DMS153 (cell line): Measurements from ENCODE around the gene MLLT6.

Experiments
- DNase-seq: peaks from one replicate; lab custom pipeline; 2025; lab: John Stamatoyannopoulos, UW

MLLT6 gene

DNA sequence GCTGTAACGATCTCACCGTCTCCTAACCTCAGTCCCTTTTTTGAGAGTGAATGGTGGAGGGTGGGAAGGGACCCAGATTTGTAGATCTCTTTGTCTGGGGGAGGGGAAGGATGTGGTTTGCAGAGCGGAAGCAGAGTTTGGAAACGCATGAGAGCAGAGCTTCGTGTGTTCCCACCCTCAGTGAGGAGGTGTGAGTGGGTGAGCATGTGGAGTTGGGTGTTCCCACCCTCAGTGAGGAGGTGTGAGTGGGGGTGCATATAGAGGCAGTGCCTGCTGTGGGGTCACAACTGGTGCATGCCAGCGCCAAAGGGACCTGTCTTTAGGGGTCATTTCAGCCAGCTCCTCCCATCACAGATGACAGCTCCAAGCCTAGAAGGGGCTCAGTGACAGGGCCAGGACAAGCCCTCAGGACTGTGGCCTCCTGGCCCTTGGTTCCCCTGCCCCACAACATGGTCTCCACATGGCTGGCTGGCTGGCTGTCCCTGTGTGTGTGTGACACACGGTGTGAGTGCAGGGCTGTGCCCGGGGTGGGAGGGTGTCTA, 23.3 kb downstream of the MLLT6 start:
- DNase-seq, result no peak

DNA sequence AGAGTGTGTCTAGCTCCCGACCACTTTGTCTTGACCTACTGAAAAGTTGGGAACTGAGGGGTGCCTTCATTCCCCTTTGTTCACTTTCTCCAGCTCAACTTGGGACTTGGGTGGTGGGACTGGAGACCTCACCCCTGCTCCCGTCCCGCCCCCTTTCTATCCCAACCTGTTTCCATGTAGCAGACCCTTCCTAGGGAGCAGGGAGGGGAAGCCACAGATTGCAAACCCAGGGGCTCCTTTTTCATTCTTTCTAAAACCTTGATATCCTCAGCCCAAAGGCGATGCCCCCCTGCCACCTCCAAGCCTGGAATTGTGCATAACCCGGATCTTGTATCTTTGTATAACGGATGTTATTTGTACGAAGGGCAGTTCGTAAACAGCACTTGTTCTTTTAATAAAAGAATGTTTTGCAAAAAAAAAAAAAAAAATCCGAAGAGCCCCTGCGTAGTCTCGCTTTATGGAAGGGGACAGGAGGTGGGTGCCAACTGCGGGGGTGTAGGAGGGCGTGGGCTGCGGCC, 24.4 kb downstream of the MLLT6 start:
- DNase-seq, result no peak

DNA sequence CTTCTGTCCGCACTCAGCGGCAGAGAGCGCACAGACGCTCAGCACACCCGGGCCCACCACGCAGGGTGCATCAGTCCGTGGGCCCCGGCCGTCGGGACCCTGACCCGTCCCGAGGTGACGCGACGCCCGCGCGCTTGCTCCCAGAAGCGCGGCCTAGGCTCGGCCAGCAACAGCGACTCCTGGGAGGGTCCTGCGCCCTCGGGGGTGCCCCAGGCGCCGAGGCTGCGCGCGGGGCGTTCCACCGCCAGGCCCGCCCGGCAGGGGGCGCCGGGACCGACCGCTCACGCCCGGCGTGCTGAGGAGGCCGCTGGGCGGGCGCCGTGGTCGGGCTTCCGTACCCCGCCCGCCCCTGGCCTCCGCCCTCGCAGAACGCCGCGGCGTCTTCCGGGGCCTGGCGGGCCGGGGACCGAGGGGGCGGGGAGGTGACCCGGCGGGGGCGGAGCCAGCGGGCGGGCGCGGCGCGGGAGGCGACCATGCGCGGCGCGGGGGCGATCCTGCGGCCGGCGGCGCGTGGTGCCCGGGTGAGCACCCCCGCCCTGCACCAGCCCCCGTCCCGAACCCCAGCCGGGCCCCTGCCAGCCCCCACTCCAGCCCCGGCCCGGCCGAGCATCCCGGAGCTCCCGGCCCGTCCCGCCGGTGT, 24.9 kb downstream of the MLLT6 start, which contains the start of gene CISD3:
Gene CISD3 (plus strand): TSS at position 456 of the 640 bp plus-strand sequence. CDS start 18 bp downstream, at position 474.
- peak; percentile 66 for DNase-seq

DNA sequence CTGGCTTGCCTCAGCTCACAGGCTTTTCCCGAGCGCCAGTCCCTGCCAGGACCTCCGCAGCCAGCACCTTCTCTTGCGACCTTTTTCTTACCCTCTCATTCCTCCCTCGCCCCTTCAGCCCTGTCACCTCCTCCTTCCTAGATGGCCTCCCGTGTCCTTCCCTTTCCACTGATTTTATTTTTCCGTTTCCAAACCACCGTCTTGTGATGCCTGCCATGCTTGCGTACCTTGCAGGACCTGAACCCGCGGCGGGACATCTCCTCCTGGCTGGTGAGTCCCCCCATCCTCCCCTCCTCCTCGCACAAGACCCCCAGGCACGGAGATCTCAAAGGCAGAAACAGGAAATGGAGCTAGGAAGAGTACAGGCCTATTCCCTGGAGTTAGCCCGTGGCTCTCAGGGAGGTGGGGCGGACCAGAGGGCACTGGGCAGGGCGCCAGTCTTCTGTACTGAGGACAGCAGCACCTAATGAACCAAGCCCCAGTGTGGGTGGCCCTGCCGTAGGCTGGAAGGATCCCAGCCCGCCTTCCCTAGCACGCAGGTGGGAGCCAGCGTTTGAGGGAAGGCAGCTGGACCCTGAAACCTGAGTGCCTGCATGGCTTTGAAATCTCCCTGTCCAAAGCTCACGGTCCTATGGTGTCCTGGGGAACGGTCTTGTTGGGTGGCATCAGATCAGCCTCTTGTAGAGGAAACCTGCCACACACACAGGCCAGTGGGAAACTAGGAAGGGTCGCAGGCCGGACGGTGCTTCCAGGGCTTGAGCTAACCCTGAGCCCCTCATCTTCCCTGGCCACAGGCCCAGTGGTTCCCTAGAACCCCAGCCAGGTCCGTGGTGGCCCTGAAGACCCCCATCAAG, 25.7 kb downstream of the MLLT6 start:
- DNase-seq, result peak; percentile 61

DNA sequence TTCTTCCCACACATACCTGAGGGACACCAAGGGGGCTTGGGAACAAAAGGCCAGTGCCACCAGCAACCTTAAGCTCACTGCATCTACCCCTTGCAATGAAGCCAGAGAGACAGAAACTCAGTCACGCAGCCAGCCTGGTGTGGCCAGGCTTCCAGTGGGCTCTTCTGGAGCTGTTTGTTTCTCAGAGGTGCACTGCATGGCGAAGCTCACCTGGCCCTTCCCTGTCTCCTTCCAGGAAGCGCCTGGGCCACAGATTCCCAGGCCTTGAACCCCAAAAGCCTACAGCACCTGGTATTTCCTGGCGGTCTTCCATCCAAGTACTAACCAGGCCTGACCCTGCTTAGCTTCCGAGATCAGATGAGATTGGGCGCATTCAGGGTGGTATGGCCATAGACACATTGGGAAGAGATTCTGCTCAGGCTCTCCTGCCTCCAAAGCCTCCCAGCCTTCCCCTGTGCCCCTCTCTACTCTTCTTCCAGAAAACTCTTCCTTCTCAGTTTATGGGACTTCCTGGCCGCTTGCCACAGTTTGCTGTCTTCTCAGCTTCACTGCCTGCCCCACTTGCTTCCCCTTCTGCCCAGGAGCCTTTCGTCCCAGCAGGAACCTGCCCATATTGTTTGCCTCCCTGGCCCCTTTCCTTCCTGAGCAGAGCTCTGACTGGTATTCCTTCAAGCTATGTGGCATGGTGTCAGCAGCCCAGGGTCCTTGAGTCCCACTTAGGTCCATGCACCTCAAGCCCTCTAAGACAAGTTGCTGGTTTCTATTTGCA, 26.6 kb downstream of the MLLT6 start:
- DNase-seq, result no peak

DNA sequence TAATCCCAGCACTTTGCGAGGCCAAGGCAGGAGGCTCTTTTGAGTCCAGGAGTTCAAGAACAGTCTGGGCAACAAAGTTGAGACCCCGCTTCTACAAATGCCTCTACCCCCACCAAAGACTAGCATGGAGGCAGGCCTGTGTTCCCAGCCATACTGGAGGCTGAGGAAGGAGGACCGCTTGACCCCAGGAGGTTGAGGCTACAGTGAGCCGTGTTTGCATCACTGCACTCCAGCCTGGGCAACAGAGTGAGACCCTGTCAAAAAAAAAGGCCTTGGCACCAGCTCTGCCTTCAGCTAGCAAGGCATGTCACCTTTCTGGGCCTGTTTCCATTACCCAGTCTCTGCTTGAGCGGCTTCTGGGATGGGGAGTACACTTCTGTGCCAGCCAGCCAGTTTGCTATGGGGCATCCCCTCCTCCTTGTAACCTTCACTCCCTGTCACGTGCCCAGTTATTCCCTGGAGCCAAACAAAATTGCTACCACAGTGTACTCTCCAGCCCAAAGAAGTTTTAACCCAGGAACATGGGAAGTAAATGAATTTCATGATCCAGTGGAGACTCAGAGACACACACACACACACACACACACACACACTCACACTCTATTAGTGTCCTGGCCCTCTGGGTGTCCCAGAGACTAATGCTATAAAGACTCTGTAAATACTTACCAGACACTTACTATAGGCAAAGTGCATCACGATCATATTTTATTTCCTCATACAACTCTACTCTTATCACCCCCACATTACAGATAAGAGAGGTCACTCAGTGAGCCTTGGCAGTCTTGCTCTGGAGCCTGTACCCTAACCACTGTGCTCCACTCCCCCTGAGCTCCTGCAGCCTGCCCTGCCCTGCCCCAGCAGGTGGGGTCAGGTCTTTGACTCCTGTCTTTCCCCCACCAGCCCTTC, 27.6 kb downstream of the MLLT6 start:
- no peak for DNase-seq

DNA sequence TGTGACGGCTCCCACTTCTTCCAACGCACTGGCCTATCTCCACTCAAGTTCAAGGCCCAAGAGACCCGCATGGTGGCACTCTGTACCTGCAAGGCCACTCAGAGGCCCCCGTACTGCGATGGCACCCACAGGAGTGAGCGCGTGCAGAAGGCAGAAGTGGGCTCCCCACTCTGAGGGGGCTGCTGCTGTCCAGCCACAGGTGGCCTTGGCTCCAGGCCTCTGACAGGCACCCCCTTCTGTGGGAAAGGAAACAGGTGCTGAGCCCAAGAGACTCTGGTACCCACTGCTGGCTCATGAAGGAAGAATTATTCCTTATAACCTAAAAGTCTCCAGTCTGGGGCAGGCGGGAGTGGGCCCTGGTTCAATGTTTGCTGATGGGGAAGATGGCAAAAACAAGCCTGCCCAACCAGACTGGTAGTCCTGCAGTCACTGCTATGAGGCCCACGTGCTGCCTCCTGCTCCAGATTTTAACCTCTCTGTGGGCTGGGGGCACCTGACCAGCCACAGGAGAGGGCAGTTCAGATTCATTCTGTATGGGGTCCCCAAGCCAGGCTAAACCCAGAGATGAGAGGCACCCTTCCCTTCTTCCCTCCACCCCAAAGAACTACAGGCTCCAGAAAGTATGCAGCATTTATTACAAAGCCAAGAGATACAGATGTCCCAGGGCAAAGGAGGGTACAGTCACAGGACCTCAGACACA, 28.4 kb downstream of the MLLT6 start:
- no peak for DNase-seq

DNA sequence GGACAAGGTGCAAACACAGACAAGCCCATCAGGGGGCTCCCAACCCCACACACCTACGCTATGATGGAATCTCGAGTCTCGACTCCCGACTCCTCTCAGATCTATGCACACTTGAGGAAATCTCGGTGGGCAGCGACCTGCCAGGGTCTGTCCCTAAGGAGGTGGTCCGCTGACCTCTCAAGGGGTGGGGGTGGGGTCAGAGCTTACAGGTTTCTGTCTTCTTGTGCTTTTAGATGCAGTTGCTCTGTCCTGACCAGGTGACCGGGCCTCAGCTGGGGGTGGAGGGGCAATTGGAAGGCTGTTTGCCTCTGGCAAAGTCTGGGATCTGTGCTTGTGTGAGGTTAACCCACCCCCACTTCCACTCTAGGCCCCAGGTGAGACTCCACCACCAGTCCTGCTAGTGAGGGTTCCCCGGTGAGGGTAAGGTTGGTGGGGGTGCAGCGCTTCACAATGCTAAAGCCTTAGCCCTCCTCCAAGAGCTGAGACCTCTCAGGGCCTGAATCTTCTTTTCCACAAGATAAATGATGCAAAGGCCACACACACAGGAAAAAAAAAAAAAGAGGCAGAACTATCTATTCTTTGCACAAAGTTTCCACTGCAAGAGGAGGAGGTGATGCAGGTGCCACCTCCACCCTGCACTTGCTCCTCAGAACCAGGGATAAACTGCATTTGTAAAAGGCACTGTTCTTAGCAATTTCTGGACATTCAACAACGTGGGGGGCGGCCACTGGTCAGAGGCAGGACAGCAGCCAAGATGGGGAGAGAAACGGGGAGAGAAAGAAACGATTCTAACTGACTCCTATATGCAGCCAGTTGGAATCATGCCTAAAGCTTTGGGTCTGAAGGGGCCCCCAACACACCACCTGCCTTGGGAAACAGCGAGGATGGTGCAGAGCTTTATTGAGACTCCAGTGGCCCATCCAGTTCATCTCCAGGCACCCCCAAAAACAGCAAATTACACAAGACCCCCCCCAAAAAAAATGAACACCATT, 29.2 kb downstream of the MLLT6 start:
- DNase-seq, result no peak

DNA sequence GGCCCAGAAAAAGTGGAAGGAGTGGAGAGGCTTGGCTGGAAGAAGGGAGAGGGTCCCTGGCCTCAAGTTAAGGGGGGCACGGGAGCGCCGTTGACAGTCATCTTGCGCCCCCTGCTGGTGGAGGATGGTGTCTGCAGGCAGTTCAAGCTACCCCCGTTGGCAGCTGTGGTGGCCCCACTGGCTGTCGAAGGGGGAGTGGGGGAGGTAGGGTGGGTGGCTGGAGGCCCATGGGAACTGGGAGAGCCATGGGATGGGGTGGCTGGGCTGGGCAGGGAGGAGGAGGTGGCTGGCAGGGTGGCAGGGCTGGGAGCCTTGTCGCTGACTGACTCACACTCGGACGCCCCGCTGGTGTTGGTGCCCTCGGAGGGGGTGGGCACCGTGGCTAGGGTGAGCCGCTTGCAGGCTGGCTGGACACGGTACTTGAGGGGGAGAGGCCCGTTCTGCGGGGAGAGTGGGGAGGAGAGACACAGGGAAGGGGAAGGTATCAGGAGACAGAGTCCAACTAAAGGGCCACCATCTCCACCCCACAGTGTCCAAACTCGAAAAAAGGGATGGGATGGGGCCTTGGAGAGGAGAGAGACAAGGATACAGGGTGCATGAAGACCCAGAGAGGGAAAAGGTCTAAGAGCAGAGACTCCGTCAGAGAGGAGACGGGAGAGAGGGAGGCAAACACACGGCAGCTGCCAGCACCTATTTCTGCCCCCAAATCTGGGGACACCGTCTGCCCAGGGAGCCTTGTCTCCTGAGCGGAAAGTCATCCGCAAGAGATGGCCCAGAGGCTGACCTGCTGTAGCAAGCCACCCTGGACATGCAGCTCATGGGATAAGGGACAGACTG, 30.3 kb downstream of the MLLT6 start:
- no peak for DNase-seq

DNA sequence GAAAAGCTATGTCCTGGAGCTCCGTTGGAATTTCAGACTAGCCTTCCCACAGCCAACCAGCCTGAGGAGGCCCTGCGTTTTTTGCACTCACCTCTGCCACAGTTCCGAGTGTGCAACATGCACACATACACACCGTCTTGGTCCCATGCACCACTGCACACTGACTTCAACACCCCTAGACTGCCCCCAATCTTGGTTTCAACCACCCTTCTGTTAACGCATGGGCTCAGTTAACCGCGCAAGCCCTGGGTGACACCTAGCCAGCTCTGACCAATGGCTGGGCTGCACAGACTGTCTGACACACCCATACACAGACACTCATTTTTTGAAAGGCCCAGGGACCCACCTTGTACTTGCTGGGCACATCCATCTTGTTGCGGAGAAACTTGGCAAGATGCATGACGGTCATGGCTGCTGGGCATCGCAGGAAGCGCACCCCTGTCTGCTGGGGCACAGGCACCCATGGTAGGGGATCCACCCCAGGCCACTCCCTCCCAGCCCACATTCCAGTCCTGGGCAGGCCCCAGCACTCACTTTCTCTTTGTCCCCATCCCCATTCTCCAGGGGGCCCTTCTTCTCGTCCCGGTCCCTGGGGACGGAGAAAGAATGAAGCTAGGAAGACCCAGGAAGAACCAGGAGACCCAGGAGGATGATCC, 33.1 kb downstream of the MLLT6 start:
- DNase-seq, result no peak

DNA sequence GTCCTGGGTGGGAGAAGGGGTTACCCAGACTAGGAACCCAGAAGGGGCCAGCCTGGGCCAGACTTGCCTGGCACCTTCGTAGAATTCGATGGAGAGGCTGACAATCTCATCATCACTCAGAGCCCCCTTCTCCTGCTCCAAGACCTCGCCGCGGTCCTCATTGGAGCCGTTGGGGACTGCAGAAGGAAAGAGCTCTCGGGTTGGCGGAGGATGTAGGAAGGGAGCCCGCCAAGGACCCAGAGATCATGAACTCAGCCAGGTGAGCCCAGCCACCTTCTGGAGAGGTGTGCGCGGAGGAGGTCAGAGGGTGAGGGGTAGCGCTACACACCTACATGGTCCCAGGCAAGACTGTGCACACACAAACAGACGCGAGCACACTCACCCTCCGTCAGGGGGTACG, 33.6 kb downstream of the MLLT6 start:
- DNase-seq, result no peak

DNA sequence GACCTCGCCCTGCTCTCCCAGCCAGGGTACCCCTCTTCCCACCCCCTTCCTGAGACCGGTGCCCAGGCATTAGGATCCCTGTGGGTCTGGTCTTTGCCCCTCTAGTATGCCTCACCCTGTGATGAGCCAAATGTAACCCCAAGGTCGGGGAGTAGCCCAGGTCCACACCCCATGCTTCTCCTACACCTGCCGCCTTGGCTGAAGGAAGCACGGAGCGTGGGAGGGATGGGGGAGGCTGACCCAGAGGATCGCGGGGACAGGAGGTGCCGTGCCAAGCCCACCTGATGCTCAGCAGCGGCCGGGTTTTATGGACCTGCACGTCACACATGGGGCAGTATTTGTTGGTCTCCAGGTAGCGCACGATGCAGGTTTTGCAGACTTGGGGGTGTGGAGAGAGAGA, 34.2 kb downstream of the MLLT6 start:
- no peak for DNase-seq

DNA sequence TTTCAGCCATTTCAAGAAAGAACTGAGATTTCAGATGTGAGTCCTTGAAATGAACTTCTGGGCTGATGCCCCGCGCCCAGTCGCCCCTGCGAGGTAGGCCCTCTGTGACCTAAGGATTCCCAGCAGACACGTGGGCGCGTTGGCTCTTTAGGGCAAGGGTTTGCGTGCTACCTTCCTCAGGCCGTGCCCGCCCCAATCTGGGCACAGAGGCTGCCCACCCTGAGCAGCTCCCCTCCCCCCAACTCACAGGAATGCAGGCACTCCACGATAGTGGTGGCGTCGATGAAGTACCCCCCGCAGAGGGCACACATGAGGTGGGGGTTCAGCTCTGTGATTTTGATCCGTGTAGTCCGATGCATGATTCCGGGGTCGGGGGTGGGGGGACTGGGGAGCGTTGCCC, 35.0 kb downstream of the MLLT6 start:
- no peak for DNase-seq

DNA sequence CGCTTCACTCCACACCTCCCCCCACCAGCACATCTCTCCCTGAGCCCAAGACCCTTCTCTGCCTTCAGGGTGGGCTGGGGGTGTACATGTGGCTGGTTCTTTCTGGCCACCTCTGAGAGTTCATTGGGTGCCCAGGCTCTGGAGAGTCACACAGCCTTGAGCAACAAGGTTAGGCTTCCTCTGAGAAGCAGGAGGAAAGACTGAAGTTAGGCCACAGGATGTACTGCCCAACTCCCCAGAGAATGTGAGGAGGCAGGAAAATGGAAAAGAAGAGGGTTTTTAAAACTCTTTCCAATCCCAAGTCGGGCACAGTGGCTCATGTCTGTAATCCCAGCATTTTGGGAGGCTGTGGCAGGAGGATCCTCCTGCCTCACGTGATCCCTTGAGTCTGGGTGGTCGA, 35.7 kb downstream of the MLLT6 start:
- no peak for DNase-seq

DNA sequence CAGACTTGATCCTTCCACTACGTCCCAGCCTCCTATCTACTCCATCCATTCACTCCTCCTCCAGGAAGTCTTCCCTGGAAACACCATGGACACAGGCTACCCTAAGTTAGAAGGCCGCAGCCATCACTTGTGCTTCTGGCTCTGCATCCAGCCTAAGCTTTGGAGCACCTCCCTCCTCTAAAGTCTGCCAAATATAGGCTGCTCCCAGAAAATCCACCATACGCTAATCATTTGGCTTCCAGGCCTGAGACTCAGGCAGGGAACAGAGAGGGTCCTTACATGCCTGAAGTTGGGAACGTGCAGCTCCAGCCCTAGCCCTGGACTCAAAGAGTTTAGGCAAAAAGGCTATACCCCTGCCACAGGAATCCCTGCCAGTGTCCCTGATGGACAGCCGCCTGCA, 36.4 kb downstream of the MLLT6 start:
- no peak for DNase-seq

DNA sequence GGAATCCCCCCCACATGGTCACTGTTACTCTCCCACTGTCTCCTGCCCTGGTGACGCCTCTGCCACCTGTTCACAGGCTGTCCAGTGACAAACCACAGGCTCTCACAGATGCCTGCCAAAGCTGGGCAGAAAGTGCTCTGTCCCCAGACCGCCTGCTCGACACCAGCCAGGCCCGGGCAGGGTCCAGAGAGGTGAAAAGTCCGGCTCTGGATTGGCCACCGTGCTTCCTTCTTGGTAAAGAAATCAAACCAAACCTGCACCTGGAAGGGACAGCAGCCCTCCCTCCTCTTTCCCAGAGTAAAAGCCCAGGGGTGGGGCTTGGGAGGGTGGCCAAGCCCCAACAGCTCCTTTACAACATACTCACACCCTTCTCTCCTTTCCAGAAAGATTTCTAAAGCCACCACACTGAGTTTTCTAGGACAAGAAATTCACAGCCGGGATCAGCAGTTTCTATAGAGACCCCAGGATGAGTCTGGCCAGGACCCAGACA, 36.9 kb downstream of the MLLT6 start:
- DNase-seq, result no peak

DNA sequence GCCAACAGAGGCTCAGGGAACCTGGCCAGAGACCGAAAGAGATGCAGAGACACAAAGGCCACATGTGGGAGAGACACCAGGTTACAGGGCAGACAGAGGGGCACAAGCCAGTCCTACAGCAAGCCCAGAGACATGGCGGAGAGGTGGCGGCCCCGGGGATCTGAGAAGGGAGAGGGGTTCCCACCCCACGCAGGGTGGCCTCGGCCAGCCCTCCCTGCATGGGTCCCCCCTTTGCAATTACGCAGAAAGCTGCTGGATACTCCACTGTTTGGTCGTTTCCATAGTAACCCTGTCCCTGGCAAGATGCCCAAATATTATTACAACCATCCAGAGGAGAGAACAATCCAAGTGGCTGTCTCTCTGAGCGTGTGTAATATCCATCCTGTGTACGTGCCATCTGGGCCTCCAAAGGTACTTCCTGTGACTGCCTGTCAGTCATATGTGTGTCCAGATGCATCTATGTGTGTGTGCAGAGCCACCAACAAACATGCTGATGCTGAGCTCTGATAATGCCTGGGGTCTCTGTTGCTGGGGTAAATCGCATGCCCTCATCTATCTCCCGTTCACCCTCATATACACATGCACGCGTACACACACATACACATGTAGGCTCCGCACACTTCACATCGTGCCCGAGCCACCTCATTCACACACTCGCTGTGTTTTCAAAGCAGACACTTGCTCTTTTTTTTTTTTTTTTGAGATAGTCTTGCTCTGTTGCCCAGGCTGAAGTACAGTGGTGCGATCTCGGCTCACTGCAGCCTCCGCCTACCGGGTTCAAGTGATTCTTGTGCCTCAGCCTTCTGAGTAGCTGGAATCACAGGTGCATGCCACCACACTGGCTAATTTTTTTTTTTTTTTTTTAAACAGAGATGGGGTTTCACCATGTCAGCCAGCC, 37.6 kb downstream of the MLLT6 start:
- DNase-seq, result peak; percentile 81
